H1 (cell line): ENCODE measurements around the gene SIX5. TPM values are rescaled to one million over a fixed set of nuclear protein-coding genes. Genes with fewer than 3 reads are reported as not detected.

Source experiments
- CTCF ChIA-PET: fragments of 300-600 bp; sonication (Branson Sonifier 250); formaldehyde crosslinking; loops from one replicate; lab custom pipeline; 2021; ENCODE audit not compliant: partially characterized antibody; lab: Charles Lee
- POLR2A ChIA-PET: fragments of 300-600 bp; sonication (Branson Sonifier 250); formaldehyde crosslinking; loops from one replicate; lab custom pipeline; 2021; ENCODE audit warnings: inconsistent platforms; ENCODE audit not compliant: partially characterized antibody; lab: Charles Lee
- DNase-seq, 2 experiments: peaks; one replicate each; pipeline versions ENCODE4 v3.0.0 to v3.0.0-alpha.2; 2010 to 2022; ENCODE audit warnings: low spot score in 2 of 2, low read depth in 1 of 2, mixed read lengths in 1 of 2
- FAIRE-seq: peaks from 2 replicates; lab custom pipeline; 2011; peaks lifted over from hg19 to GRCh38; lab: Jason Lieb, UNC
- H2AFZ ChIP-seq: 2 replicates; pipeline ENCODE4 v1.8.1; 2012; ENCODE audit warnings: low read length, inconsistent platforms
- H2AK5ac ChIP-seq: 2 replicates; pipeline ENCODE4 v1.6.1; 2013; ENCODE audit warnings: low read depth, low read length
- H2BK120ac ChIP-seq: replicated peaks from 2 replicates; pipeline ENCODE3; 2013; ENCODE audit warnings: low read depth, low read length, inconsistent platforms
- H2BK12ac ChIP-seq: 2 replicates; pipeline ENCODE4 v1.6.1; 2013; ENCODE audit warnings: low read depth, low read length
- H2BK15ac ChIP-seq: 2 replicates; pipeline ENCODE4 v1.6.1; 2013; ENCODE audit warnings: low read length
- H2BK20ac ChIP-seq: 2 replicates; pipeline ENCODE4 v1.6.1; 2013; ENCODE audit warnings: low read length
- H2BK5ac ChIP-seq: 2 replicates; pipeline ENCODE4 v1.6.1; 2013; ENCODE audit warnings: low read depth, low read length
- H3K14ac ChIP-seq: 2 replicates; pipeline ENCODE4 v1.6.1; 2013; ENCODE audit warnings: inconsistent platforms; ENCODE audit not compliant: insufficient read length
- H3K18ac ChIP-seq: 2 replicates; pipeline ENCODE4 v1.6.1; 2013; ENCODE audit warnings: low read length; ENCODE audit errors: extremely low read depth
- H3K23ac ChIP-seq: 2 replicates; pipeline ENCODE4 v1.6.1; 2013; ENCODE audit warnings: inconsistent platforms; ENCODE audit not compliant: insufficient read length
- H3K23me2 ChIP-seq: 2 replicates; pipeline ENCODE4 v1.6.1; 2013; ENCODE audit warnings: low read depth, low read length
- H3K27ac ChIP-seq: 2 replicates; pipeline ENCODE4 v1.6.1; 2011; ENCODE audit warnings: low read depth, low read length, inconsistent platforms
- H3K27me3 ChIP-seq, 4 experiments: replicated peaks in 1 of 4; 1 replicate in 1 of 4; 2 replicates in 3 of 4; pipeline versions ENCODE4 v1.6.1 to v1.8.1; 2011 to 2013; ENCODE audit warnings: low read length in 3 of 4, mild to moderate bottlenecking in 3 of 4, inconsistent platforms in 2 of 4, mixed read lengths in 2 of 4, moderate library complexity in 1 of 4; ENCODE audit not compliant: control insufficient read depth in 3 of 4, insufficient read depth in 3 of 4; ENCODE audit errors: extremely low read depth in 1 of 4
- H3K36me3 ChIP-seq, 4 experiments: 2 replicates each; pipeline versions ENCODE4 v1.6.1 to v1.8.1; 2011 to 2013; ENCODE audit warnings: mild to moderate bottlenecking in 4 of 4, low read length in 3 of 4, moderate library complexity in 2 of 4, control low read depth in 1 of 4, inconsistent platforms in 1 of 4; ENCODE audit not compliant: insufficient read depth in 4 of 4, control insufficient read depth in 2 of 4
- H3K4ac ChIP-seq: replicated peaks from 2 replicates; pipeline ENCODE3; 2013; ENCODE audit warnings: low read length, low read depth, mixed read lengths, inconsistent platforms; ENCODE audit not compliant: insufficient read length
- H3K4me1 ChIP-seq, 4 experiments: replicated peaks in 1 of 4; 1 replicate in 1 of 4; 2 replicates in 3 of 4; pipeline versions ENCODE4 v1.6.1 to v1.8.1; 2011 to 2013; ENCODE audit warnings: low read length in 3 of 4, inconsistent platforms in 2 of 4, mixed read lengths in 1 of 4; ENCODE audit not compliant: insufficient read depth in 4 of 4, control insufficient read depth in 3 of 4
- H3K4me2 ChIP-seq, 2 experiments: 2 replicates each; pipeline versions ENCODE4 v1.6.1 to v1.8.1; 2011 to 2013; ENCODE audit warnings: low read depth in 2 of 2, low read length in 2 of 2, control low read depth in 1 of 2, inconsistent platforms in 1 of 2, mild to moderate bottlenecking in 1 of 2; ENCODE audit not compliant: insufficient read depth in 1 of 2
- H3K4me3 ChIP-seq, 4 experiments: fragments of 200-600, 300-600 bp in 1 of 4; sonication (generic), shearing (Covaris generic), sonication (Bioruptor Twin) in 1 of 4; 2 replicates each; pipeline versions ENCODE4 v1.5.1 to v1.8.1; 2011 to 2016; ENCODE audit warnings: low read length in 4 of 4, low read depth in 3 of 4, control low read depth in 2 of 4, inconsistent platforms in 2 of 4, mild to moderate bottlenecking in 2 of 4, mixed read lengths in 1 of 4, moderate library complexity in 1 of 4; ENCODE audit not compliant: insufficient read depth in 2 of 4; ENCODE audit errors: extremely low read depth in 1 of 4
- H3K56ac ChIP-seq: replicated peaks from 2 replicates; pipeline ENCODE3; 2013; ENCODE audit warnings: low read depth, mild to moderate bottlenecking, mixed read lengths, low read length, inconsistent platforms; ENCODE audit not compliant: insufficient read length
- H3K79me1 ChIP-seq: 2 replicates; pipeline ENCODE4 v1.6.1; 2013; ENCODE audit warnings: low read depth, low read length, control low read depth
- H3K79me2 ChIP-seq, 2 experiments: 2 replicates each; pipeline versions ENCODE4 v1.6.1 to v1.8.1; 2012 to 2013; ENCODE audit warnings: low read length in 2 of 2, mild to moderate bottlenecking in 2 of 2, inconsistent platforms in 1 of 2; ENCODE audit not compliant: insufficient read depth in 2 of 2, control insufficient read depth in 1 of 2
- H3K9ac ChIP-seq, 4 experiments: replicated peaks in 1 of 4; 1 replicate in 1 of 4; 2 replicates in 3 of 4; pipeline versions ENCODE4 v1.6.1 to v1.8.1; 2011 to 2013; ENCODE audit warnings: low read depth in 3 of 4, low read length in 3 of 4, control low read depth in 2 of 4, mild to moderate bottlenecking in 2 of 4, moderate library complexity in 2 of 4, inconsistent platforms in 1 of 4; ENCODE audit errors: extremely low read depth in 1 of 4
- H3K9me3 ChIP-seq, 2 experiments: 2 replicates each; pipeline versions ENCODE4 v1.6.1 to v1.8.1; 2012 to 2013; ENCODE audit warnings: mild to moderate bottlenecking in 2 of 2, moderate library complexity in 2 of 2, control low read depth in 1 of 2, inconsistent platforms in 1 of 2, low read depth in 1 of 2, low read length in 1 of 2, mixed read lengths in 1 of 2; ENCODE audit not compliant: insufficient read depth in 2 of 2
- H4K20me1 ChIP-seq, 2 experiments: replicated peaks in 1 of 2; 2 replicates each; pipeline versions ENCODE3 to v1.8.1; 2011 to 2013; ENCODE audit warnings: inconsistent platforms in 2 of 2, low read length in 2 of 2, mild to moderate bottlenecking in 1 of 2; ENCODE audit not compliant: insufficient read depth in 2 of 2, control insufficient read depth in 1 of 2
- H4K5ac ChIP-seq: 2 replicates; pipeline ENCODE4 v1.6.1; 2013; ENCODE audit warnings: low read length, low read depth, mixed read lengths, inconsistent platforms; ENCODE audit not compliant: insufficient read length
- H4K8ac ChIP-seq: 2 replicates; pipeline ENCODE4 v1.8.0; 2013; ENCODE audit warnings: mild to moderate bottlenecking, moderate library complexity, low read length, inconsistent platforms; ENCODE audit not compliant: insufficient read depth; ENCODE audit errors: extremely low read depth
- H4K91ac ChIP-seq: replicated peaks from 2 replicates; pipeline ENCODE3; 2013; ENCODE audit warnings: low read length, mixed read lengths, inconsistent platforms; ENCODE audit not compliant: insufficient read length
- ATF2 ChIP-seq: IDR thresholded peaks from 2 replicates; pipeline ENCODE4 v1.6.1; 2012; ENCODE audit warnings: low read length, inconsistent platforms
- CBX8 ChIP-seq: fragments of 300-800, 300-1000 bp; sonication (generic); IDR thresholded peaks from 2 replicates; pipeline ENCODE4 v1.7.1; 2016; ENCODE audit warnings: low read depth, low read length, borderline replicate concordance
- CEBPB ChIP-seq: IDR thresholded peaks from 2 replicates; pipeline ENCODE4 v1.6.1; 2012; ENCODE audit warnings: low read depth, low read length
- KDM1A ChIP-seq: fragments of 200-600, 300-600 bp; sonication (generic); IDR thresholded peaks from 2 replicates; pipeline ENCODE4 v1.7.1; 2016; ENCODE audit warnings: mild to moderate bottlenecking, low read length, borderline replicate concordance
- MAFK ChIP-seq: IDR thresholded peaks from 2 replicates; pipeline ENCODE4 v1.6.1; 2012; ENCODE audit warnings: low read depth, mild to moderate bottlenecking, improper control_type of control experiment, low read length
- POLR2A ChIP-seq, 2 experiments: IDR thresholded peaks; 1 replicate in 1 of 2; 2 replicates in 1 of 2; pipeline ENCODE4 v1.6.1; 2011; ENCODE audit warnings: low read depth in 2 of 2, low read length in 2 of 2, mild to moderate bottlenecking in 2 of 2; ENCODE audit errors: control extremely low read depth in 1 of 2
- POLR2AphosphoS5 ChIP-seq: IDR thresholded peaks from 2 replicates; pipeline ENCODE4 v1.6.1; 2011; ENCODE audit warnings: low read depth, low read length
- POU5F1 ChIP-seq: IDR thresholded peaks from 2 replicates; pipeline ENCODE4 v1.6.1; 2011; ENCODE audit warnings: low read depth, mild to moderate bottlenecking, low read length, moderate library complexity
- SP2 ChIP-seq: IDR thresholded peaks from 2 replicates; pipeline ENCODE4 v1.6.1; 2012; ENCODE audit warnings: mild to moderate bottlenecking, low read length, inconsistent platforms
- SRF ChIP-seq: IDR thresholded peaks from 2 replicates; pipeline ENCODE4 v1.6.1; 2011; ENCODE audit warnings: mild to moderate bottlenecking, low read depth, low read length, moderate library complexity
- TEAD4 ChIP-seq: IDR thresholded peaks from 2 replicates; pipeline ENCODE4 v1.6.1; 2012; ENCODE audit warnings: low read depth, low read length, inconsistent platforms, mixed read lengths
- ZNF274 ChIP-seq: IDR thresholded peaks from 2 replicates; pipeline ENCODE4 v1.7.0; 2012; ENCODE audit warnings: low read length, borderline replicate concordance; ENCODE audit errors: extremely low read depth
- WGBS, 2 experiments: shearing (Covaris generic) in 1 of 2; methylation state at CpG; one replicate each; pipeline versions ENCODE4 v1.1.6 to v1.1.7; 2013 to 2015; ENCODE audit warnings: low lambda C conversion rate in 2 of 2, mixed read lengths in 2 of 2, inconsistent platforms in 1 of 2, low coverage in 1 of 2, missing lambda C conversion rate in 1 of 2; ENCODE audit not compliant: insufficient replicate concordance in 2 of 2, insufficient coverage in 1 of 2, insufficient read length in 1 of 2; ENCODE audit errors: extremely low coverage in 1 of 2, missing lambda C conversion rate in 1 of 2; 5-methylcytosine and 5-hydroxymethylcytosine counted together
- polyA plus RNA-seq, 7 experiments: library from polyadenylated mRNA; depleted of rRNA in 3 of 7; stranded (reverse) in 5 of 7; unstranded in 2 of 7; fragments of >200 nt in 5 of 7; fragments of 200-250 nt in 2 of 7; gene quantifications; 1 replicate in 5 of 7; 2 replicates in 1 of 7; 4 replicates in 1 of 7; pipeline versions ENCODE4 v1.2.1 to v1.2.3, GENCODE V29; 2011 to 2013; ENCODE audit warnings: missing spikeins in 2 of 7, mixed read lengths in 2 of 7
- total RNA-seq: library from RNA; stranded (reverse); fragmentation: NEBNext Ultra II Directional; extraction: Animal tissue kit (Norgen Biotek cat#: 25700); gene quantifications from 2 replicates; pipeline ENCODE4 v1.2.1, GENCODE V29; 2021

SIX5 gene
- total and polyA plus RNA-seq, 2 of the 8 experiments (the other 6 are each of a cell fraction or from before 2014, with no cell fraction given) = 20.9 to 24.2 TPM

GRCh38 chr19:45765702-45766295 lies 3.3 kb downstream of the SIX5 start:
- no peak overlapping the region for H3K27ac ChIP-seq
- no peak overlapping the region; a peak in 1 of 8 replicates for H3K4me3 ChIP-seq
- POLR2A ChIA-PET = interaction anchor here (0.5 to 16.2 kb wide), 8 partner anchors 12 to 147 kb away, joined by 3 to 284 read pairs (median 60); partner anchors contain the start of genes FBXO46, MEIOSIN and RSPH6A
- H3K9ac ChIP-seq = no peak overlapping the region
- H3K4me1 ChIP-seq = peaks cover 7 to 37% (median 29%) of the 10 kb centered on the region in 4 experiments
- H3K9me3 ChIP-seq = no peaks in the 10 kb centered on the region
- H3K56ac ChIP-seq = no peak overlapping the region
- peaks cover 0 to 2% (median 0%) of the 10 kb centered on the region in 4 experiments; a peak in 1 of 7 replicates for H3K27me3 ChIP-seq
- peak overlapping the region; percentile 80 for H2BK5ac ChIP-seq
- no peak overlapping the region for H3K4ac ChIP-seq
- no peak overlapping the region for H3K18ac ChIP-seq
- no peak overlapping the region for H2AFZ ChIP-seq
- H2BK12ac ChIP-seq = peak overlapping the region; percentile 84; the same call in 1 of the 2 replicates
- H3K79me2 ChIP-seq = no peaks in the 10 kb centered on the region
- H3K79me1 ChIP-seq = no peaks in the 10 kb centered on the region
- no peak overlapping the region for H3K14ac ChIP-seq
- peak overlapping the region; percentile 60; the same call in 1 of the 2 replicates for H2AK5ac ChIP-seq
- no peak overlapping the region for H4K5ac ChIP-seq
- H2BK120ac ChIP-seq = no peak overlapping the region
- WGBS, 2 experiments = 81% methylated on average over 20 of the region's 23 CpGs; no CpG with 5 or more reads in 1 of the 2 experiments
- peaks cover 0 to 3% of the 10 kb centered on the region in 2 experiments for H4K20me1 ChIP-seq
- H3K4me2 ChIP-seq = no peak overlapping the region; a peak in 1 of 4 replicates
- H3K23me2 ChIP-seq = peaks cover 21% of the 10 kb centered on the region
- H4K8ac ChIP-seq = peak overlapping the region; percentile 71; the same call in 1 of the 2 replicates
- FAIRE-seq (no peak), DNase-seq (no peak)
- no peak overlapping the region for H2BK20ac ChIP-seq
- peak overlapping the region; percentile 34 for H4K91ac ChIP-seq
- H3K23ac ChIP-seq = no peak overlapping the region
- no peaks in the 10 kb centered on the region for H3K36me3 ChIP-seq
- H2BK15ac ChIP-seq = peak overlapping the region; percentile 61; the same call in 1 of the 2 replicates
- CTCF ChIA-PET = interaction anchor here (1.0 to 2.4 kb wide), 4 partner anchors 9 to 13 kb away, joined by 3 to 16 read pairs (median 11); no protein-coding TSS in a partner anchor
- TF ChIP-seq CBX8 = no peak
- TF ChIP-seq MAFK = no peak
- TF ChIP-seq SP2 = no peak
- TF ChIP-seq ZNF274 = no peak
- no peak for TF ChIP-seq SRF
- no peak for TF ChIP-seq POLR2AphosphoS5
- TF ChIP-seq KDM1A = no peak
- no peak for TF ChIP-seq POLR2A (IDR thresholded peaks at IDR 0.05; ENCODE audit: control extremely low read depth in 1 of 2, low read depth in 2 of 2, low read length in 2 of 2)
- TF ChIP-seq TEAD4 = no peak
- no peak for TF ChIP-seq POU5F1
- no peak for TF ChIP-seq ATF2
- no peak for TF ChIP-seq CEBPB
